GM23338 (cell line): Measurements from ENCODE around the gene CKLF. TPM values are rescaled to one million over a fixed set of nuclear protein-coding genes. Genes with fewer than 3 reads are reported as not detected.

ENCODE experiments used
- ATAC-seq: fragments of 200-7000 bp; cut with Tn5 transposase; 3 replicates; pipeline ENCODE4 v1.9.1; 2020
- DNase-seq: peaks from one replicate; pipeline ENCODE4 v3.0.0-alpha.2; 2015; ENCODE audit warnings: low spot score
- H2AFZ ChIP-seq: fragments of 200-600 bp; sonication (generic); 2 replicates; pipeline ENCODE4 v1.8.0; 2016; ENCODE audit warnings: antibody characterized with exemption, mild to moderate bottlenecking, moderate library complexity
- H3F3A ChIP-seq: fragments of 200-600 bp; sonication (generic); replicated peaks from 2 replicates; pipeline ENCODE4 v1.8.0; 2017; ENCODE audit warnings: antibody characterized with exemption, mixed run types, low read depth
- H3K27ac ChIP-seq: fragments of 200-600 bp; sonication (generic); 2 replicates; pipeline ENCODE4 v1.6.1; 2016; ENCODE audit warnings: low read depth
- H3K27me3 ChIP-seq: fragments of 200-600 bp; sonication (generic); 2 replicates; pipeline ENCODE4 v1.8.0; 2016; ENCODE audit warnings: mild to moderate bottlenecking, mixed run types, moderate library complexity; ENCODE audit not compliant: insufficient read depth
- H3K36me3 ChIP-seq: fragments of 200-600 bp; sonication (generic); 2 replicates; pipeline ENCODE4 v1.8.0; 2016; ENCODE audit warnings: mild to moderate bottlenecking; ENCODE audit not compliant: insufficient read depth
- H3K4me1 ChIP-seq: fragments of 200-600 bp; sonication (generic); 2 replicates; pipeline ENCODE4 v1.8.0; 2016; ENCODE audit warnings: mild to moderate bottlenecking, moderate library complexity; ENCODE audit not compliant: insufficient read depth
- H3K4me2 ChIP-seq: fragments of 200-600 bp; sonication (generic); 2 replicates; pipeline ENCODE4 v1.7.1; 2017; ENCODE audit warnings: mixed run types
- H3K4me3 ChIP-seq: fragments of 200-600 bp; sonication (generic); 2 replicates; pipeline ENCODE4 v1.6.1; 2016; ENCODE audit warnings: mixed run types
- H3K79me2 ChIP-seq: fragments of 200-600 bp; sonication (generic); replicated peaks from 2 replicates; pipeline ENCODE4 v1.8.0; 2017; ENCODE audit warnings: mild to moderate bottlenecking; ENCODE audit not compliant: insufficient read depth
- H3K9me2 ChIP-seq: fragments of 200-600 bp; sonication (generic); 2 replicates; pipeline ENCODE4 v1.8.0; 2017; ENCODE audit not compliant: insufficient read depth
- H4K20me1 ChIP-seq: fragments of 200-600 bp; sonication (generic); replicated peaks from 2 replicates; pipeline ENCODE4 v1.8.0; 2017; ENCODE audit warnings: mild to moderate bottlenecking; ENCODE audit not compliant: insufficient read depth
- H3K27ac Mint-ChIP-seq: 2 replicates; pipeline ENCODE4 v1.8.0; 2020; ENCODE audit warnings: inconsistent platforms, mild to moderate bottlenecking, moderate library complexity, mixed read lengths
- H3K27me3 Mint-ChIP-seq: 3 replicates; pipeline ENCODE4 v1.8.0; 2022; ENCODE audit warnings: low read depth, mild to moderate bottlenecking, moderate library complexity, mixed read lengths, inconsistent platforms; ENCODE audit not compliant: insufficient read depth, poor library complexity
- H3K36me3 Mint-ChIP-seq: 3 replicates; pipeline ENCODE4 v1.8.0; 2021; ENCODE audit warnings: low read depth, mild to moderate bottlenecking, inconsistent platforms, moderate library complexity, mixed read lengths
- H3K4me1 Mint-ChIP-seq: 3 replicates; pipeline ENCODE4 v1.8.0; 2020; ENCODE audit warnings: mild to moderate bottlenecking, inconsistent platforms, mixed read lengths
- H3K4me3 Mint-ChIP-seq: 3 replicates; pipeline ENCODE4 v1.8.0; 2021; ENCODE audit warnings: moderate library complexity, mild to moderate bottlenecking, inconsistent platforms, mixed read lengths
- H3K9me3 Mint-ChIP-seq: 3 replicates; pipeline ENCODE4 v1.8.0; 2020; ENCODE audit warnings: moderate library complexity, mild to moderate bottlenecking, inconsistent platforms, mixed read lengths
- CREB1 ChIP-seq: fragments of 250-450 bp; sonication (Bioruptor Pico); IDR thresholded peaks from 2 replicates; pipeline ENCODE4 v1.5.0; 2020; ENCODE audit warnings: low read depth, mild to moderate bottlenecking, moderate library complexity
- CTCF ChIP-seq, 2 experiments: fragments of 200-600 bp in 1 of 2; sonication (generic) in 1 of 2; conservative IDR thresholded peaks; 2 replicates each; pipeline versions ENCODE4 v1.5.1 to v1.6.1; 2016 to 2017; ENCODE audit warnings: antibody characterized with exemption in 2 of 2, low read depth in 2 of 2, mild to moderate bottlenecking in 2 of 2, moderate library complexity in 1 of 2
- ETS1 ChIP-seq: IDR thresholded peaks from 2 replicates; pipeline ENCODE4 v1.6.1; 2016; ENCODE audit warnings: antibody characterized with exemption
- EZH2 ChIP-seq: fragments of 200-600 bp; sonication (generic); IDR thresholded peaks from one replicate; pipeline ENCODE4 v1.8.0; 2017; ENCODE audit warnings: antibody characterized with exemption, mild to moderate bottlenecking, low read depth; ENCODE audit not compliant: unreplicated experiment
- EZH2phosphoT487 ChIP-seq: fragments of 200-600 bp; sonication (generic); IDR thresholded peaks from one replicate; pipeline ENCODE4 v1.8.1; 2018; ENCODE audit warnings: antibody characterized with exemption; ENCODE audit not compliant: unreplicated experiment
- JUNB ChIP-seq: IDR thresholded peaks from one replicate; pipeline ENCODE4 v1.6.1; 2016; ENCODE audit warnings: antibody characterized with exemption; ENCODE audit not compliant: unreplicated experiment
- NANOG ChIP-seq: IDR thresholded peaks from 2 replicates; pipeline ENCODE4 v1.6.1; 2016; ENCODE audit warnings: antibody characterized with exemption, borderline replicate concordance
- POLR2AphosphoS5 ChIP-seq: IDR thresholded peaks from 2 replicates; pipeline ENCODE4 v1.6.1; 2016; ENCODE audit warnings: antibody characterized with exemption, low read depth
- REST ChIP-seq: IDR thresholded peaks from one replicate; pipeline ENCODE4 v1.6.1; 2018; ENCODE audit warnings: antibody characterized with exemption; ENCODE audit not compliant: unreplicated experiment
- STAT1 ChIP-seq: IDR thresholded peaks from one replicate; pipeline ENCODE4 v1.6.1; 2016; ENCODE audit warnings: antibody characterized with exemption; ENCODE audit not compliant: unreplicated experiment
- ZNF114 ChIP-seq: fragments of 250-450 bp; sonication (Bioruptor Pico); IDR thresholded peaks from 2 replicates; pipeline ENCODE4 v1.5.0; 2020; ENCODE audit warnings: mild to moderate bottlenecking, moderate library complexity
- ZNF331 ChIP-seq: fragments of 250-450 bp; sonication (Bioruptor Pico); IDR thresholded peaks from 2 replicates; pipeline ENCODE4 v1.5.0; 2020; ENCODE audit warnings: low read depth, mild to moderate bottlenecking, moderate library complexity
- ZNF462 ChIP-seq: fragments of 250-450 bp; sonication (Bioruptor Pico); IDR thresholded peaks from 2 replicates; pipeline ENCODE4 v1.5.0; 2020; ENCODE audit warnings: mild to moderate bottlenecking, moderate library complexity
- polyA plus RNA-seq: library from polyadenylated mRNA; unstranded; fragments of >200 nt; fragmentation: Nextera tagmentation; extraction: Ambion mirVana; gene quantifications from 2 replicates; pipeline ENCODE4 v1.2.1, GENCODE V29; 2016
- total RNA-seq: library from RNA; depleted of rRNA; stranded (reverse); fragments of >200 nt; shearing (Covaris generic); gene quantifications from 2 replicates; pipeline ENCODE4 v1.2.3, GENCODE V29; 2014

CKLF gene
- total and polyA plus RNA-seq, 2 experiments from 2014 or later = 25.5 to 60.0 TPM

- Histone ChIP-seq H3K79me2 (peaks cover 3% of the 10 kb centered on the region; the same call in 1 of the 2 replicates), H3K36me3 (no peaks in the 10 kb centered on the region), H3F3A (peaks cover 20% of the 10 kb centered on the region; the same call in 1 of the 2 replicates), H4K20me1 (0 out of 2 replicates have a peak, but pooled peaks cover 5% of the 10 kb centered on the region), H3K4me2 (peak overlapping the region; percentile 85), H3K4me3 (peak overlapping the region; percentile 58), H3K27me3 (peaks cover 18% of the 10 kb centered on the region), H3K9me2 (peaks cover 3% of the 10 kb centered on the region; the same call in 1 of the 2 replicates), H3K27ac (no peak overlapping the region), H2AFZ (peak overlapping the region; percentile 99), H3K4me1 (peaks cover 11% of the 10 kb centered on the region)
- no peak overlapping the region for H3K27ac Mint-ChIP-seq
- peaks cover 5% of the 10 kb centered on the region; the same call in 2 of the 3 replicates for H3K36me3 Mint-ChIP-seq
- ATAC-seq (no peak), DNase-seq (no peak)
- peak overlapping the region; percentile 72 for H3K4me3 Mint-ChIP-seq
- H3K27me3 Mint-ChIP-seq = peaks cover 29% of the 10 kb centered on the region
- no peak for TF ChIP-seq CREB1 (CRISPR knock-in tag)
- TF ChIP-seq EZH2 = no peak
- TF ChIP-seq POLR2AphosphoS5 = no peak
- TF ChIP-seq ETS1 = no peak
- TF ChIP-seq STAT1 = no peak
- TF ChIP-seq CTCF (conservative IDR thresholded peaks at IDR 0.05; ENCODE audit: low read depth in 2 of 2) = no peak; a peak in 1 of 4 replicates
- no peak for TF ChIP-seq EZH2phosphoT487
- no peak for TF ChIP-seq NANOG
- no peak for TF ChIP-seq ZNF114 (CRISPR knock-in tag)
- no peak for TF ChIP-seq ZNF331 (CRISPR knock-in tag)
- no peak for TF ChIP-seq JUNB
- no peak for TF ChIP-seq ZNF462 (CRISPR knock-in tag)
- TF ChIP-seq REST = no peak
- peaks cover 21% of the 10 kb centered on the region for H3K4me1 Mint-ChIP-seq
- peaks cover 12% of the 10 kb centered on the region; the same call in 2 of the 3 replicates for H3K9me3 Mint-ChIP-seq
These were observed 539 bp upstream of the CKLF start for GRCh38 chr16:66551788-66552285.
